HAP-1 (cell line): Measurements from ENCODE around the gene DOCK4.

Experiments used
- DNase-seq, 2 experiments: peaks; one replicate each; pipeline ENCODE4 v3.0.0-alpha.2; 2016 to 2020; ENCODE audit warnings: low spot score in 2 of 2
- H3K27me3 ChIP-seq: fragments of 250-450 bp; sonication (Bioruptor Pico); 2 replicates; pipeline ENCODE4 v1.5.1; 2020; ENCODE audit warnings: low read depth, mild to moderate bottlenecking, moderate library complexity
- H3K36me3 ChIP-seq: fragments of 250-450 bp; sonication (Bioruptor Pico); replicated peaks from 2 replicates; pipeline ENCODE4 v1.5.1; 2020; ENCODE audit warnings: mild to moderate bottlenecking
- H3K4me1 ChIP-seq: fragments of 250-450 bp; sonication (Bioruptor Pico); 2 replicates; pipeline ENCODE4 v1.5.1; 2020; ENCODE audit warnings: mild to moderate bottlenecking
- H3K4me3 ChIP-seq: fragments of 250-450 bp; sonication (Bioruptor Pico); 2 replicates; pipeline ENCODE4 v1.5.1; 2020; ENCODE audit warnings: mild to moderate bottlenecking, moderate library complexity
- H3K9me3 ChIP-seq: fragments of 250-450 bp; sonication (Bioruptor Pico); 2 replicates; pipeline ENCODE4 v1.5.1; 2020; ENCODE audit warnings: mild to moderate bottlenecking, moderate library complexity
- in situ Hi-C: fragments of 300-500 bp; cut with MboI; formaldehyde crosslinking; loops from 3 replicates; pipeline ENCODE4 v1.14.3; 2020; ENCODE audit warnings: low sequenced_read_pairs, inconsistent platforms, mixed read lengths

DOCK4 gene

GRCh38 chr7:111887734-111888133 lies 318.5 kb downstream of the DOCK4 start:
- Histone ChIP-seq H3K4me1 (no peaks in the 10 kb centered on the region), H3K36me3 (no peaks in the 10 kb centered on the region), H3K27me3 (no peaks in the 10 kb centered on the region; the same call in 1 of the 2 replicates), H3K9me3 (no peaks in the 10 kb centered on the region), H3K4me3 (no peak overlapping the region)
- no peak for DNase-seq
- in situ Hi-C loops = no loop called here

GRCh38 chr7:111886233-111886632 lies 320.0 kb downstream of the DOCK4 start:
- Histone ChIP-seq H3K4me3 (no peak overlapping the region), H3K4me1 (no peaks in the 10 kb centered on the region), H3K27me3 (no peaks in the 10 kb centered on the region; the same call in 1 of the 2 replicates), H3K36me3 (no peaks in the 10 kb centered on the region), H3K9me3 (no peaks in the 10 kb centered on the region)
- in situ Hi-C loops = no loop called here
- no peak for DNase-seq

- H3K4me3 ChIP-seq = no peak overlapping the region
Observed at GRCh38 chr7:111883241-111883640, 323.0 kb downstream of the DOCK4 start.

GRCh38 chr7:111878785-111879184 lies 327.4 kb downstream of the DOCK4 start:
- no peaks in the 10 kb centered on the region for H3K27me3 ChIP-seq
- H3K4me1 ChIP-seq = no peaks in the 10 kb centered on the region
- H3K4me3 ChIP-seq = no peak overlapping the region
- in situ Hi-C loops = no loop called here
- no peaks in the 10 kb centered on the region for H3K9me3 ChIP-seq
- no peak for DNase-seq
- H3K36me3 ChIP-seq = no peaks in the 10 kb centered on the region

More at GRCh38 chr7:111883241-111883640, 323.0 kb downstream of the DOCK4 start:
- no peaks in the 10 kb centered on the region for H3K4me1 ChIP-seq
- H3K27me3 ChIP-seq = no peaks in the 10 kb centered on the region; the same call in 1 of the 2 replicates
- no peak for DNase-seq
- no peaks in the 10 kb centered on the region for H3K36me3 ChIP-seq
- in situ Hi-C loops = no loop called here
- H3K9me3 ChIP-seq = no peaks in the 10 kb centered on the region

- no peak for DNase-seq
- Histone ChIP-seq H3K27me3 (no peaks in the 10 kb centered on the region), H3K4me1 (no peaks in the 10 kb centered on the region), H3K9me3 (no peaks in the 10 kb centered on the region), H3K4me3 (no peak overlapping the region), H3K36me3 (no peaks in the 10 kb centered on the region)
- in situ Hi-C loops = no loop called here
Observed at GRCh38 chr7:111877931-111878330, 328.3 kb downstream of the DOCK4 start.

- Histone ChIP-seq H3K27me3 (no peaks in the 10 kb centered on the region), H3K4me1 (no peaks in the 10 kb centered on the region), H3K9me3 (no peaks in the 10 kb centered on the region), H3K36me3 (no peaks in the 10 kb centered on the region), H3K4me3 (no peak overlapping the region)
- in situ Hi-C loops = no loop called here
- no peak for DNase-seq
Observed at GRCh38 chr7:111873963-111874690, 332.1 kb downstream of the DOCK4 start.

GRCh38 chr7:111873326-111873646 lies 332.9 kb downstream of the DOCK4 start:
- Histone ChIP-seq H3K36me3 (no peaks in the 10 kb centered on the region), H3K27me3 (no peaks in the 10 kb centered on the region), H3K9me3 (no peaks in the 10 kb centered on the region), H3K4me3 (no peak overlapping the region), H3K4me1 (no peaks in the 10 kb centered on the region)
- DNase-seq = no peak
- in situ Hi-C loops = no loop called here

- DNase-seq = no peak
- no peaks in the 10 kb centered on the region for H3K36me3 ChIP-seq
- in situ Hi-C loops = no loop called here
Observed at GRCh38 chr7:111872450-111873325, 333.5 kb downstream of the DOCK4 start.

GRCh38 chr7:111871283-111871682 lies 334.9 kb downstream of the DOCK4 start:
- Histone ChIP-seq H3K9me3 (no peaks in the 10 kb centered on the region), H3K4me3 (no peak overlapping the region), H3K4me1 (no peaks in the 10 kb centered on the region), H3K36me3 (no peaks in the 10 kb centered on the region), H3K27me3 (no peaks in the 10 kb centered on the region)
- DNase-seq = no peak
- in situ Hi-C loops = no loop called here

More at GRCh38 chr7:111872450-111873325, 333.5 kb downstream of the DOCK4 start:
- H3K27me3 ChIP-seq = no peaks in the 10 kb centered on the region
- no peaks in the 10 kb centered on the region for H3K4me1 ChIP-seq
- no peaks in the 10 kb centered on the region for H3K9me3 ChIP-seq
- no peak overlapping the region for H3K4me3 ChIP-seq

- H3K4me3 ChIP-seq = no peak overlapping the region
- in situ Hi-C loops = no loop called here
- DNase-seq = no peak
- H3K9me3 ChIP-seq = no peaks in the 10 kb centered on the region
- H3K36me3 ChIP-seq = no peaks in the 10 kb centered on the region
- H3K4me1 ChIP-seq = no peaks in the 10 kb centered on the region
- no peaks in the 10 kb centered on the region for H3K27me3 ChIP-seq
Observed at GRCh38 chr7:111869280-111869679, 336.9 kb downstream of the DOCK4 start.

GRCh38 chr7:111867348-111867931 lies 338.8 kb downstream of the DOCK4 start:
- no peaks in the 10 kb centered on the region for H3K36me3 ChIP-seq
- H3K4me1 ChIP-seq = no peaks in the 10 kb centered on the region
- no peak overlapping the region for H3K4me3 ChIP-seq
- no peaks in the 10 kb centered on the region for H3K9me3 ChIP-seq
- in situ Hi-C loops = no loop called here
- H3K27me3 ChIP-seq = no peaks in the 10 kb centered on the region
- no peak for DNase-seq

- Histone ChIP-seq H3K4me1 (no peaks in the 10 kb centered on the region), H3K4me3 (no peak overlapping the region), H3K9me3 (no peaks in the 10 kb centered on the region), H3K27me3 (no peaks in the 10 kb centered on the region), H3K36me3 (no peaks in the 10 kb centered on the region)
- in situ Hi-C loops = no loop called here
- no peak for DNase-seq
Observed at GRCh38 chr7:111866787-111867186, 339.4 kb downstream of the DOCK4 start.

GRCh38 chr7:111865430-111865829 lies 340.8 kb downstream of the DOCK4 start:
- H3K4me3 ChIP-seq = no peak overlapping the region
- H3K9me3 ChIP-seq = no peaks in the 10 kb centered on the region
- in situ Hi-C loops = no loop called here
- H3K27me3 ChIP-seq = no peaks in the 10 kb centered on the region
- H3K4me1 ChIP-seq = no peaks in the 10 kb centered on the region
- no peak for DNase-seq
- no peaks in the 10 kb centered on the region for H3K36me3 ChIP-seq
